KMS-11 (cell line): ENCODE results near the gene KLHDC7B.

Experiments used
- H2AFZ ChIP-seq: fragments of 200-600 bp; sonication (generic); 2 replicates; pipeline ENCODE4 v1.6.1; 2016; ENCODE audit warnings: antibody characterized with exemption, mixed run types, low read depth
- H3K27ac ChIP-seq: fragments of 200-600 bp; sonication (generic); 2 replicates; pipeline ENCODE4 v1.6.1; 2016; ENCODE audit warnings: mild to moderate bottlenecking, mixed run types
- H3K27me3 ChIP-seq: fragments of 200-600 bp; sonication (generic); 2 replicates; pipeline ENCODE4 v1.6.1; 2017; ENCODE audit warnings: mild to moderate bottlenecking, low read depth, mixed run types, moderate library complexity; ENCODE audit not compliant: insufficient read depth
- H3K36me3 ChIP-seq: fragments of 200-600 bp; sonication (generic); 2 replicates; pipeline ENCODE4 v1.6.1; 2017; ENCODE audit warnings: mild to moderate bottlenecking, mixed run types; ENCODE audit not compliant: insufficient read depth
- H3K4me1 ChIP-seq: fragments of 200-600 bp; sonication (generic); 2 replicates; pipeline ENCODE4 v1.6.1; 2016; ENCODE audit warnings: mild to moderate bottlenecking, low read depth, mixed run types; ENCODE audit not compliant: poor library complexity, severe bottlenecking
- H3K4me2 ChIP-seq: fragments of 200-600 bp; sonication (generic); 2 replicates; pipeline ENCODE4 v1.7.0; 2016; ENCODE audit warnings: mild to moderate bottlenecking, mixed run types
- H3K4me3 ChIP-seq: fragments of 200-600 bp; sonication (generic); IDR thresholded peaks from 2 replicates; pipeline ENCODE4 v1.6.1; 2017; ENCODE audit warnings: low read depth, low read length, mixed read lengths; ENCODE audit not compliant: insufficient read depth
- H3K79me2 ChIP-seq: fragments of 200-600 bp; sonication (generic); 2 replicates; pipeline ENCODE4 v1.6.1; 2016; ENCODE audit warnings: low read depth, mixed run types; ENCODE audit not compliant: insufficient read depth
- H3K9ac ChIP-seq: fragments of 200-600 bp; sonication (generic); 2 replicates; pipeline ENCODE4 v1.6.1; 2016; ENCODE audit warnings: mild to moderate bottlenecking, mixed run types
- H4K20me1 ChIP-seq: fragments of 200-600 bp; sonication (generic); 2 replicates; pipeline ENCODE4 v1.6.1; 2016; ENCODE audit warnings: mild to moderate bottlenecking, mixed run types; ENCODE audit not compliant: insufficient read depth
- CTCF ChIP-seq: fragments of 200-600 bp; sonication (generic); conservative IDR thresholded peaks from 2 replicates; pipeline ENCODE4 v1.6.1; 2017; ENCODE audit warnings: low read depth, mild to moderate bottlenecking, antibody characterized with exemption, low read length, moderate library complexity, mixed read lengths

Gene KLHDC7B

GRCh38 chr22:50547263-50547985, 1.7 kb downstream of the KLHDC7B start:
- no peaks in the 10 kb centered on the region for H3K27me3 ChIP-seq
- no peak for TF ChIP-seq CTCF

GRCh38 chr22:50548040-50548920, 2.6 kb downstream of the KLHDC7B start:
- TF ChIP-seq CTCF: no peak
- Histone ChIP-seq H2AFZ (no peak overlapping the region), H3K4me2 (no peak overlapping the region), H3K27me3 (no peaks in the 10 kb centered on the region), H4K20me1 (no peaks in the 10 kb centered on the region), H3K4me3 (no peak overlapping the region), H3K27ac (no peak overlapping the region), H3K36me3 (no peaks in the 10 kb centered on the region), H3K4me1 (peaks cover 15% of the 10 kb centered on the region), H3K79me2 (no peaks in the 10 kb centered on the region), H3K9ac (no peak overlapping the region)

More at GRCh38 chr22:50547263-50547985, 1.7 kb downstream of the KLHDC7B start:
- Histone ChIP-seq H3K4me1 (peaks cover 15% of the 10 kb centered on the region), H3K27ac (no peak overlapping the region), H3K79me2 (no peaks in the 10 kb centered on the region), H2AFZ (no peak overlapping the region), H3K36me3 (no peaks in the 10 kb centered on the region), H3K4me3 (no peak overlapping the region), H3K4me2 (no peak overlapping the region), H3K9ac (no peak overlapping the region), H4K20me1 (no peaks in the 10 kb centered on the region)

- Histone ChIP-seq H4K20me1 (no peaks in the 10 kb centered on the region), H3K27ac (no peak overlapping the region), H3K4me1 (peaks cover 15% of the 10 kb centered on the region), H3K27me3 (no peaks in the 10 kb centered on the region), H2AFZ (no peak overlapping the region), H3K36me3 (no peaks in the 10 kb centered on the region), H3K9ac (no peak overlapping the region), H3K4me3 (no peak overlapping the region), H3K4me2 (no peak overlapping the region), H3K79me2 (no peaks in the 10 kb centered on the region)
- no peak for TF ChIP-seq CTCF
These were observed 3.5 kb downstream of the KLHDC7B start for GRCh38 chr22:50548921-50549790.

- no peak overlapping the region for H3K27ac ChIP-seq
- H3K4me3 ChIP-seq: no peak overlapping the region
- H3K4me1 ChIP-seq: peaks cover 4% of the 10 kb centered on the region
- H3K27me3 ChIP-seq: no peaks in the 10 kb centered on the region
- no peak overlapping the region for H3K4me2 ChIP-seq
- no peaks in the 10 kb centered on the region for H3K79me2 ChIP-seq
- TF ChIP-seq CTCF: no peak
- H2AFZ ChIP-seq: no peak overlapping the region
- H4K20me1 ChIP-seq: no peaks in the 10 kb centered on the region
- H3K36me3 ChIP-seq: no peaks in the 10 kb centered on the region
- H3K9ac ChIP-seq: no peak overlapping the region
These were observed 4.7 kb downstream of the KLHDC7B start for GRCh38 chr22:50550395-50550794.
